GM12864 (cell line): Measurements from ENCODE around the gene ARHGDIG.

Source experiments
- DNase-seq: peaks from one replicate; pipeline ENCODE4 v3.0.0-alpha.2; 2011; ENCODE audit warnings: low read depth
- H3K4me3 ChIP-seq: 2 replicates; pipeline ENCODE4 v1.5.1; 2011; ENCODE audit warnings: mild to moderate bottlenecking, low read depth, low read length, control low read depth
- TF ChIP-seq, protein P1 (sequence below): IDR thresholded peaks from 2 replicates; pipeline ENCODE4 v1.5.1; 2011; ENCODE audit warnings: low read depth, mild to moderate bottlenecking, moderate library complexity, low read length, control low read depth, inconsistent platforms; ENCODE audit errors: missing control alignments

ARHGDIG gene

DNA sequence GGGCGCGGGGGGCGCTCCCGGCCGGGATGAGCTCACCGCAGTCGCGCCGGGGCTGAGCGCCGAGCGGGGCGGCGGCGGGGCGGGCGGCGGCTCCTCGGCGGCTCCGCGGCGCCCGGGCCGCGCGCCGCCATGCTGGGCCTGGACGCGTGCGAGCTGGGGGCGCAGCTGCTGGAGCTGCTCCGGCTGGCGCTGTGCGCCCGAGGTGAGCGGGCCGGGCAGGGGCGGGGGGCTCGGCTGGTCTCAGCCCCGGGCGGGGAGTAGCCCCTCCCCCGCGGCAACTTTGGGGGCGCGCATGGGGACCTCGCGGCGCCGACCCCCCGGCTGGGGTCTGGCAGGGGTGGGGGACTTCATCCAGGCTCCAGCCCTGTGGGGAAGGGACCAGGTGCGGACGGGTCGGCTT is at the start of gene ARHGDIG:
ARHGDIG (plus strand) TSS at position 40 of the 400 bp plus-strand sequence; CDS start at position 130, 90 bp downstream.
- TF ChIP-seq, protein P1, sequence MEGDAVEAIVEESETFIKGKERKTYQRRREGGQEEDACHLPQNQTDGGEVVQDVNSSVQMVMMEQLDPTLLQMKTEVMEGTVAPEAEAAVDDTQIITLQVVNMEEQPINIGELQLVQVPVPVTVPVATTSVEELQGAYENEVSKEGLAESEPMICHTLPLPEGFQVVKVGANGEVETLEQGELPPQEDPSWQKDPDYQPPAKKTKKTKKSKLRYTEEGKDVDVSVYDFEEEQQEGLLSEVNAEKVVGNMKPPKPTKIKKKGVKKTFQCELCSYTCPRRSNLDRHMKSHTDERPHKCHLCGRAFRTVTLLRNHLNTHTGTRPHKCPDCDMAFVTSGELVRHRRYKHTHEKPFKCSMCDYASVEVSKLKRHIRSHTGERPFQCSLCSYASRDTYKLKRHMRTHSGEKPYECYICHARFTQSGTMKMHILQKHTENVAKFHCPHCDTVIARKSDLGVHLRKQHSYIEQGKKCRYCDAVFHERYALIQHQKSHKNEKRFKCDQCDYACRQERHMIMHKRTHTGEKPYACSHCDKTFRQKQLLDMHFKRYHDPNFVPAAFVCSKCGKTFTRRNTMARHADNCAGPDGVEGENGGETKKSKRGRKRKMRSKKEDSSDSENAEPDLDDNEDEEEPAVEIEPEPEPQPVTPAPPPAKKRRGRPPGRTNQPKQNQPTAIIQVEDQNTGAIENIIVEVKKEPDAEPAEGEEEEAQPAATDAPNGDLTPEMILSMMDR = no peak
- no peak within 1 kb of the TSS for H3K4me3 ChIP-seq
- DNase-seq = no peak

DNA sequence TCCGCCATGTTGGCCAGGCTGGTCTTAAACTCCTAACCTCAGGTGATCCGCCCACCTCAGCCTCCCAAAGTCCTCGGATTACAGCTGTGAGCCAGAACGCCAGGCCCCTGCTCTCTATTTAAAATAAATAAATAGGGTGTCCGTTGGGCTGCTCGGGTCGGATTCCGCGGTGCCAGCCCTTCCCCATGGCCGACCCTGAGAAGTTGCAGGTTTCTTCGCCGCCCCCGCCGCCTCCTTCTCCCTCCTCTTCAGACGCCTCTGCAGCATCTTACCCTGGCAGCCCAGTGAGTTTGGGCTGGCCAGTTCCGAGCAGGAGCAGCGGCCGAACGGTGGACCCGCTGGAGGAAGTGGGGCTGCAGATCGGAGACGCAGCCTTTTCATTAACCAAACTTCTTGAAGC is 49.4 kb upstream of the ARHGDIG start:
- TF ChIP-seq, protein P1 = no peak
- no peak overlapping the region for H3K4me3 ChIP-seq
- no peak for DNase-seq

DNA sequence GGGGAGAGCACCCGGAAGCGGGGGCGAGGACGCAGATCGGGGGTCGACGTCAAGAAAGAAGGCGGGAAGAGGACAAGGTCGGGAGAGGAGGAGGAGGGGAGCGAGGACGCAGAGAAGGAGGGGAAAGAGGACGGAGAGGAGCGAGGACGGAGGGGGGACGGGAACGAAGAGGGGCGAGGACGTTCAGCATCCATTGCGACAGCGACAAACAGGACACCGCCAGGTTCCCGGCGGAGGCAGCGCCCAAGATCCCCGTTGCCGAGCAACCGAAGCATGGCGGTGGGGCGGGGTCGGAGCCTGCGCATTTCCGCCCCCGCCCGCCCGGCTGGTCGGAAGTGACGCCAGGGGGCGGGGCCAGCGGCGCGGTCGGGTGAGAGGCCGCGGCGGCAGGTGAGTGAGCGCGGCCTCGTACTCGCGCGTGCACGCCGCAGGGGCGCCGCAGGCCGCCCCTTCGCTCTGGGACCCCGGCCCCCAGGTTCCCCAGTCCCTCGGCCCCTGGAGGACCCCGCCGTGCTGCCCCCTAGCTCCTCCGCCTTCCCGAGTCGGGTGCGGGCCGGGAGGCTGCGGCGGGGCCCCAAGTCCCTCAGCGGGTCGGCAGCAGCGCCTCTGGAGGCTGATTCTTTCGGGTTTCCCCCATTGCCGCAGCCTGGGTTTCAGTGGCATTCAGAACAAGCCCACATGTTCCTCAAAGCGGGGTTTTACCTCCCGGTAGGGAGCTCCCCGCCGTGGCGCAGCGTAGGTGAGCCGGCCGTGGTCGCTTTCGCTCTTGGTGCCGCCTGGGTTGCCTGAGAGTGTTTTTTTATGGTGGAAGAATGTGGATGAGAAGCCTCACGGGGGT is 45.7 kb upstream of the ARHGDIG start, which contains the start of gene FAM234A:
FAM234A (plus strand) TSS at position 354 of the 838 bp plus-strand sequence. CDS start 19,593 bp downstream, outside the sequence.
- peak; percentile 80 for DNase-seq
- TF ChIP-seq, protein P1 = peak; percentile 54
- peak within 1 kb of the TSS; percentile 83 for H3K4me3 ChIP-seq

DNA sequence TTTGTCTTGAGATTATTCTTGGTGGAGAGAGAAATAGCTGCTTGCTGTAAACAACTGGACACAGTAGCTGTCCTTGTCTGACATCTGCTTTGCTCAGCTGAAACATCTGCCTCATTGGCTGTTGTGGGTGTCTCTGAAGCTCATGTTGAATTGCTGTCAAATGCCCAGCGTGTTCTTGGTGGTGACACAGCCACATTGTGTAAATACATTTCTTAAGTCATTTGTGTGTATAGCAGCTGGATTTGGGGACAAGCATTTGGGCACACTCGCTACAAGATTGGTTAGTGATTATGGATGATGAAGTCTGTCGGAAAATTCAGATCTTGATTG is 40.5 kb upstream of the ARHGDIG start:
- H3K4me3 ChIP-seq = no peak overlapping the region
- TF ChIP-seq, protein P1 = no peak
- no peak for DNase-seq

DNA sequence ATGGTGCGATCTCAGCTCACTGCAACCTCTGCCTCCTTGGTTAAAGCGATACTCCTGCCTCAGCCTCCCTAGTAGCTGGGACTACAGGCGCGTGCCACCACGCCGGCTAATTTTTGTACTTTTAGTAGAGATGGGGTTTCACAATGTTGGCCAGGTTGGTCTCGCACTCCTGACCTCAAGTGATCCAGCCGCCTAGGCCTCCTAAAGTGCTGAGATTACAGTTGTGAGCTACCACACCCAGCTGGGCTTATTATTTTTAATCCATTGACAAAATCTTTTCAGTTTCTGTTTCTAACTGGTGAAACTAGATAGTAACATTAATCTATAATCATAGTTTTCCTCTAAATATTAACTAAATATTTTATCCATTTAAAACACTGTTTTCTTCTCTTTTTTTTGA is 39.8 kb upstream of the ARHGDIG start:
- H3K4me3 ChIP-seq = no peak overlapping the region
- TF ChIP-seq, protein P1 = no peak
- no peak for DNase-seq

DNA sequence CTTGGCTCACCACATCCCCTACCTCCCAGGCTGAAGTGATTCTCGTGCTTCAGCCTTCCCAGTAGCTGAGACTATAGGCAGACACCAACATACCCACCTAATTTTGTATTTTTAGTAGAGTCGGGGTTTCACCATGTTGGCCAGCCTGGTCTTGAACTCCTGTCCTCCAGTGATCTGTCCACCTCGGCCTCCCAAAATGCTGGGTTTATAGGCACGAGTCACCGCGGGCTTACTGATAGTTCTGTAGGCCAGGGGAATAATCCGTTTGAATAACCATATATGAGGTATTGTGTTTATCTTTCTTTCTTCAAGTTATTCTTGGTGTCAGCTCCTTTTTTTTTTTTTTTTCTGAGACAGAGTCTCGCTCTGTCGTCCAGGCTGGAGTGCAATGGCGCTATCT is 38.1 kb upstream of the ARHGDIG start:
- TF ChIP-seq, protein P1 = no peak
- no peak overlapping the region for H3K4me3 ChIP-seq

DNA sequence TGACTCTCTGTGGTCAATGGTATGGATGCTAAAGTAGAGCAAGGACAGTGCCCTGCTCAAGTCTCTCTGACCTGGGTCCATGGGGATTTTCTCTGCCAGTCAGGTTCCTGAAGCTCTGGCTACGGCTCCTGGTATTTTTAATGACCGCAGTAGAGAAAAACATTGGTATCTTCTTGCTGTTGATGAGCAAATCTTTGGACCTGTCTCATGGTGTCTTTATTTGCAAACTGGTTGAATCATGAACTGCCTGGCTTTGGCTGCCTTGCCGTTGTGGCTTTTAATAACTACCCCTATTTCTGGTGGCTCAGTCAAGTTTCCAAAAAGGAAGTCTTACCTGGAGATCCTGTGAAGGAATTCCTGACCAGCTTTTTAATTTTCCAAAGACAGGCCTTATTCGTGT is 37.0 kb upstream of the ARHGDIG start:
- no peak for DNase-seq
- H3K4me3 ChIP-seq = no peak overlapping the region
- TF ChIP-seq, protein P1 = no peak

More for the DNA sequence above, 38.1 kb upstream of the ARHGDIG start:
- no peak for DNase-seq
